HG03378 (cell line): ENCODE data around the gene CAV2.

Experiments used
- ATAC-seq: cut with Tn5 transposase; IDR thresholded peaks from one replicate; pipeline ENCODE4 v1.9.1; 2021; ENCODE audit warnings: mild to moderate bottlenecking, moderate library complexity; ENCODE audit not compliant: unreplicated experiment

Gene CAV2

DNA sequence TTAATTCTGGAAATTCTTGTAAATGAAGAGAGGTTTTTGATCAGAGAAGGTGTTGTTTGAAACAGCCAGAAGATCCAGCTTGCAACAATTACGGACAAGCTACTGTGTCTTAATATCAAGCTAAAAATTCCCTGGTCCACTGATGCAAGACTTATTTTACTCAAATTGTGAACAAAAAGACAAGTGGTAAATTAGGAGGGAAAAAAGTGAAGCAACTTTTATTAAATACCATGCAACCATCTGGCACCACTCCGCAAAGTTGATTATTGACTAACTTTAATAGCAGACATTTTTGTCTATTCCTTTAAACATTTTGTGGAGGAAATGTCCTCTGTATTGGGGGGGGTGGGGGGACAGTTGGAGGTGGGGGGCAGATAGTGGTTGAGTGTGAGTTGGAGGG is 5.1 kb upstream of the CAV2 start:
- no peak for ATAC-seq

DNA sequence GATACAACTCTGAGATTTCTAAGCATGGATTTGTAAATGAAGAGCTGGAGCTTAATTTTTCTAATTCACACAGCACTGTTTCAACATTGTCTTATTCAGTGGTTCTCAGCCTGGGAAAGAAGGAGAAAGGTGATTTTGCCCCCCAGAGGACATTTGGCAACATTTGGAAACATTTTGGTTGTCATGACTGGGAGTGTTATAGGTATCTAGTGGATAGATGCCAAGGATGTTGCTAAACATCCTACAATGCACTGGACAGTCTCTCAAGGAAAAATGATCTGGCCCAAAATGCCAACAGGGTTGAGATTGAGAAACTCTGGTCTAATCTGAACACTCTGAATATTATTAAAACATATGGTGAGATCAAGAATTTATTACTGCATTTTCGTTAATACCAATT is 3.8 kb upstream of the CAV2 start:
- no peak for ATAC-seq

DNA sequence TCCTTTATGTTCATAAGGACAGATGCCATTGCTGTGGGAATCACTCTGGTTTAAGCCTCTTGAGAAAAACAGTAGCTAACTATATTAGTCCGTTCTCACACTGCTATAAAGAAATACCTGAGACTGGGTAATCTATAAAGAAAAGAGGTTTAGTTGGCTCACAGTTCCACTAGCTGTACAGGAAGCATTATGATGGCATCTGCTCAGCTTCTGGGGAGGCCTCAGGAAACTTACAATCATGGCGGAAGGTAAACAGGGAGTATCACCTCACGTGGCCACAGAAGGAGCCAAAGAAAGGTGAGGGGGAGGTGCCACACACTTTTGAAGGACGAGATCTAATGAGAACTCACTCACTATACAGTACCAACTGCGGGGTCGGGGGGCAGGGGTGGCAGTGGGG is 2.9 kb upstream of the CAV2 start:
- no peak for ATAC-seq

DNA sequence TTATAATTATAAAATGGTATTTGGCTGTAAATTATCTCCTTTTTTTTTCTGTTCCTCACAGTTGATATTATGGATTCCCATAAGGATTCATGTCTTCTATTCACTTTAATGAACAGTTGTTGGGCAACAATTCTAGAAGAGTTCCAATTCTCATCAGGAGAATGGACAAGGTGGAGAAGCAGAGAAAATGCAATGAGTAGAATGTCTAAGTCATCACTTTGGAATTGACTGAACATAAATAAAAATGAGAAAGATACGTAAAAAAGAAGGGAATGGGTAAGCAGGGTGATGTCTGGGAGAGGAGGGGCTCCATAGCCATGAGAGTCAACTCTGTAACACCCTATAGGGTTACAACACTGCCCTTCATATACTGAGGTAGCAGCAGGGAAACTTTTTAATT is 1.8 kb upstream of the CAV2 start:
- no peak for ATAC-seq

DNA sequence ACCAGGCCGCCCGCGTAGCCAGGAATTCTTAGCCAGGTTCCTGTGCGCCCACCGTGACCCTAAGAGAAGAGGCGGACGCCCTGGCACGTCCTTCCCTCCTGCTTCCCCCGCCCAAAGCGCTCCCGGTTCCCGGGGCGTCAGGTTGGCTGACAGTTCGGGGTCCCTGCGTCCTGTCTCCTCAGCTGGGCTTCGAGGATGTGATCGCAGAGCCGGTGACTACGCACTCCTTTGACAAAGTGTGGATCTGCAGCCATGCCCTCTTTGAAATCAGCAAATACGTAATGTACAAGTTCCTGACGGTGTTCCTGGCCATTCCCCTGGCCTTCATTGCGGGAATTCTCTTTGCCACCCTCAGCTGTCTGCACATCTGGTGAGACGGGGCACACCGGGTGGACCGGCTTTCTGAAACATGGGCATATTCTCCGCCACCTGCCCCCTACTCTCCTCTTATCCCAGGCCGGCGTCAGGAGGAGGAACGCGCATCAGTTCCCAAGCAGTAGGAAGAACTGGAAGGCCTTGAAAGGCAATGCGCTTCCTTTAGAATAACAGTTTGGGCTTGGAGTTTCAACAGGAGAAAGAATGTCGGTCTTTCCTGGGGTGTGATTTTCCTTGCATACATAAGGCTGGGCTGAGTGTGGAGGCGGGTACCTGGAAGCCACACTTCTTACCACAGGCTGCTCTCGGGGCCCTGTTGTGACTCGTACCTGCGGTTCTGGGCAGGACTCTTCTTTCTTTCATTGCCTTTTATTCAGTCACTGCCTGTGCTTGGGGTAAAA is 728 bp downstream of the CAV2 start:
- peak; percentile 71 for ATAC-seq

DNA sequence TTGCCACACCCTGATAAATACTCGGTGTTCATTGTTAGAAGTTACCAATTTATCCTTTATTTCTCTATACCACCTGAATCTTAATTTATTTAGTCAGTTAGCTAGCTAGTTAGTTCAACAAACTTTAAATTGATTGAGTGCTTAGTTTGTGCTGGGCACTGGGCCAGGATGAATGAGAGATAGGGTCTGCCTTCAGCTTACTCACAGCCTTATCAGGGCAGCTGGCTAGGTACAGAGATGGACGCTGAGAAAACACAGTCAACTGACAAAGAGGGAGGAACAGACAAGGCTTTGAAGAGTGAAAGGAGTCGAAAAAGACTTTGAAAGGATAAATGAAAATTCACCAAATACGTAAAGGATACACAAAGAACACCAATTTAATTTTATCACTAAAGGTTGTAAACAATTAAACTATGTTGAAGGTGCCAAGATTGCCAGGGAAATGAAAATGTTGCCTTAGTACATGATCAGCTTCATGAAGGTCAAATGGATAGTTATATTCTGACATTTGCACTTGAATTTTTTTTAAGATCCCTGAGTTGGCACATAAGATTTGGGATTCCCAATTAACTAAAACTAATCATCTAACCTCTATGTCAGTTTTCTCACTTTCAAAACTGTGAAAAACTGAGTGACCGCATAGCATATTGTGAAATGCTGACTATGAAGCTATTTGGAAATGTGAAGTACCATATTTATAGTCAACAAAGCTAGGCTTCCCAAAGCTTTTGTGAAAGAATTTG is 2.1 kb downstream of the CAV2 start:
- ATAC-seq, result no peak

DNA sequence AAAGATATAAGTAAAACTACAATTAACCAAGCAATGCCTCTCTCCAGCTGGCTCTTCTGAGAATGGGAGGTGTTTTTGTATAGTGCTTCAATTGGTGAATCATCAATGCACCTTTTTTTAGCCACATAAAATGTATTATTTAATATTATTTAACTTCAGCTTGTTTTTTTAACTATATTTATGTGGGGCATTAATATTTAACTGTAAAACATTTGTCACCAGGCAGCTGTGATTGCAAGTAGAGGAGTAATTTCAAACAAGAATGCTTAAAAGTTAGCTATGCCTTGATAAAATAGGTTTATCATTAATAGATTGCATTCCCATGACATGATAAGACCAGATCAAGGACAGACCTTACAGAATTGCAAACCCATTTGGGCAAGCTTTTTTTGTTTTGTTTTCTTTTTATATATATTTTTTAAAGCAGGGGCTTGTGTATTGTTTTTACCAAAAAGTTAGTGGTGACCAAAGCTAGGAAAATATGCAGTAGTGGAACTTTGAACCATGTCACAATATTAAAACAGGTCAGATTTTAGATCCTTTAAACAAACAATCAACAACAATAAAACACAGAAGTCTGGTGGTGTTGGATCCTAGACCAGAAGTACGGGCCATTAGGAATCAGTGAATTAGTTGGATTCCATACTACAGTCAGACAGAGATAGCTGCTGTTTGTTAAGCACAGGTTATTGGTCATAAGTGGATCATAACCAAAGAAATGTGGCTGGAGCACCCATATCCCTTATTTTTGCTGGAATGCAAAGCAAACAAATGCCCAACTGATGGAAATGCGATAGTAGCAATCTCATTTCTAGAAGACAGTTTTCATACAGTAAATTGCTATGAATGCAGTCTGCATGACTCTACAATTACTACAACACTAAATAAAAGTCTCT is 2.9 kb downstream of the CAV2 start:
- no peak for ATAC-seq

DNA sequence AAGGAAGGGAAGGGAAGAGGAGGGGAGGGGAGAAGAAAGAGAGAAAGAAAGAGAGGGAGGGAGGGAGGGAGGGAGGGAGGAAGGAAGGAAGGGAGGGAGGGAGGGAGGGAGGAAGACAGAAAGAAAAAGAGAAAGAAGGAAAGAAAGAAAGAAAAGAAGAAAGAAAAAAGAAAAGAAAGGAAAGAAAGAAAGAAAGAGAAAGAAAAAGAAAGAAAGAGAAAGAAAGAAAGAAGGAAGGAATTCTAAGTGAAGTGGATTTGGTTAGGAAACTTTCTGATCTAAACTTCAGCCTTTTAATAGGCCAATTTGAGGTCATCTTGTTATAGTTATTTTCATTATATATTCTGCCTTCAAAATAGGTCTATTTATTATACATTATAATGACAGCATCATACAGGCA is 4.3 kb downstream of the CAV2 start:
- no peak for ATAC-seq

DNA sequence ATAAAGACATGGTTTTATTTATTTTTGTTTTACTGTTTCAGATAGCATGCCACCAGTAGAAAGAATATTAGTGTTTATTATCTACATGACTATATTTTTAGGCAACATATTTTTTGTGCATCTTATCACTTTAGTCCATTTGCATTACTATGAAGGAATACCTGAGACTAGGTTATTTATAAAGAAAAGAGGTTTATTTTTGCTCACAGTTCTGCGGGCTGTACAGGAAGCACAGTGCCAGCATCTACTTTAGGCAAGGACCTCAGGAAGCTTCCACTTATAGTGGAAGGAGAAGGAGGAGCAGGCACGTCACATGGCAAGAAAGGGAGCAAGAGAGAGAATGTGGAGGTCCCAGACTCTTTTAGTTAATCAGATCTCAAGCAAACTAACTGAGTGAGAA is 5.7 kb downstream of the CAV2 start:
- no peak for ATAC-seq

DNA sequence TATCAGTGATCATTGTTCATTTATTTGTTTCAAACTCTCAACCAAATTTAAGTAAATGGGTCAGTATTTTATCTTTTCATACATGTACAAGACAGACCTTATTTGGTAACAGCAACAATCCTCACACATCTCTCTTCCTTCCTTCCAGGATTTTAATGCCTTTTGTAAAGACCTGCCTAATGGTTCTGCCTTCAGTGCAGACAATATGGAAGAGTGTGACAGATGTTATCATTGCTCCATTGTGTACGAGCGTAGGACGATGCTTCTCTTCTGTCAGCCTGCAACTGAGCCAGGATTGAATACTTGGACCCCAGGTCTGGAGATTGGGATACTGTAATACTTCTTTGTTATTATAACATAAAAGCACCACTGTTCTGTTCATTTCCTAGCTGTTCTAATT is 6.3 kb downstream of the CAV2 start:
- ATAC-seq, result no peak

DNA sequence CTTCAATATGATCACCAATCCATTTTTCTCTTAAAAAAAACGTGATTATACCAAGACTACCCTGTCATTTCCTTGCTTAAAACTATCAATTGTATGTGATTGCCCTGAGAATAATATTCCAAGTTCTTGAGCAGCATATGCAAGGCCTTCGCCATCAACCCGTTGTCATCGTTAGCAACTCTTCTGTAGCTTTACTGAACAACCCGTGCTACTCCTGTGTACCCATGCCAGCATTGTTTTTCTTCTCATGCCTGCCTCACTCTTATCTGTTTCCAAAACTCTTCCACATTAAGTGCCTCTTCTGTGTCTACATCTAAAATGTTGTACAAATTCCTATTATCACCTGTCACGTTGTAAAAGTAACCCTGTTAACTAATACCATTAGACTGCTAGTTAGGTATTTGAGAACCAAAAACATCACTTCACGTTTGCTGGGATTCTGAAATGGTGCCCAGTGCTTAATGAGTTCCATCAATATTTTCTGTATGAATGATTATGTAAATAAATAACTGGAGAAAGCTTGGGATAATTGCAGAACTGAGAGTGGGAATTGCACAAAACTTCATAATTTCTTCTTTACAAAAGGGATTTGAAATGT is 10.5 kb downstream of the CAV2 start:
- no peak for ATAC-seq

DNA sequence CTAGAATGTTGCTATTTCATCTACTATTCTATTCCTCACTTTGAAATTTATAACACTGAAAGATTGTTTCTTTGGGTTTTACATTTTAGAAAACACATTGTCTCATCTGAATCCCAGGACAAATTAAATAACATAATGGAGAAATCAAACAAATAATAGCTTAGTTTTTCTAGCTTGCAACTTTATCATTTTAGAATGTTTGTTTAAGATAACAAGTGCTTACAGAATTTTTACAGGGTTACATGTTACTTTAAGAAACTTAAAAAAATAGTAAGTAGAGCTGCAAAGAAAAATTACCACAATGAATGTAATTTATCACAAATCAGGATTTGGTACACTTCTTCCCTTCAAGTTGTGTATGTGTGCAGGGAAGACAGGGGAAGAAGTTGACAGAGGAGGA is 11.3 kb downstream of the CAV2 start:
- ATAC-seq, result no peak

DNA sequence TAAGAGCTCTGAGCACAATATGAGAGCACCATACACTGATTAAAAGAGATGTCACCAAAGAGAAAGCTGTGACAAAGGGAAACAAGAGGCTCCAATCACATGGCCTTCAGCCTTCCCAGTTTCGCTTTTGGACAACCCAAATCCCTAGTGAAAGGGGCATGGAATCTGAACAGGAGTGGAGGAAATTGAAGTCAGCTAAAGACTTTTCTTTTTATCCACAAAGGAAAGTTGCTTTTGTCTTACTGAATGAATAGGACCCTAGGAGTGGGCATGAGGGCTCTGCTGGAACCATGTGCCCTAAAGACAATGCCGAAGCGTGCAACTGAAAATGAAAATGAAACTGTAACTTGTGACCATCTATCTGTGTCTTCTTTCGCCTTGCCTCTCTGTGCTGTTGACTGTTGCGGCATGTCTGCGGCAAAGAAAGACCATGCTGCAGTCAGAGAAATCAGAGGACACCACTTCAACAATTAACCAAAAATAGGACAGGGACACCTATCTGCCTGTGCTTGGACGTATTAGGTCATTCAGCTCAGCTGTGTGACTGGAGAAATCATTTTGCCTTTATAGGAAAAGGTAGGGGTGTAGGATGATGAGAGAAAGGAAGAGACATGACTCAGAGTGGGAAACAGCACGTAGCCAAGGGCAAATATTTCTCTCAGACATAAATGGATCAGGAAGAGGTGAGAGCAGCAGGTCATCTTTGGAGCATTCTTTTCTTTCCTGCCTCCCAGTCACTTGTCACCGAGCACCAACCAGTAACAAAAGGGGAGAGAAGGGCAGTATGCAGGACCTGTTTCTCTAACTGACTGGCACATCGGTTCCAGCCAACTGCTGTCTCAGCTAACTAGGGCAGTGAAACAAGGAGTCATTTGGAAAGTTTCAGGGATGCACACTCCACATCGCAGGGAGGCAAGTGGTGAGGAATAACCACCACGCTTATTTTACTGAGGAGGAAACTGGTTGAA is 12.3 kb downstream of the CAV2 start:
- ATAC-seq, result peak; percentile 99

DNA sequence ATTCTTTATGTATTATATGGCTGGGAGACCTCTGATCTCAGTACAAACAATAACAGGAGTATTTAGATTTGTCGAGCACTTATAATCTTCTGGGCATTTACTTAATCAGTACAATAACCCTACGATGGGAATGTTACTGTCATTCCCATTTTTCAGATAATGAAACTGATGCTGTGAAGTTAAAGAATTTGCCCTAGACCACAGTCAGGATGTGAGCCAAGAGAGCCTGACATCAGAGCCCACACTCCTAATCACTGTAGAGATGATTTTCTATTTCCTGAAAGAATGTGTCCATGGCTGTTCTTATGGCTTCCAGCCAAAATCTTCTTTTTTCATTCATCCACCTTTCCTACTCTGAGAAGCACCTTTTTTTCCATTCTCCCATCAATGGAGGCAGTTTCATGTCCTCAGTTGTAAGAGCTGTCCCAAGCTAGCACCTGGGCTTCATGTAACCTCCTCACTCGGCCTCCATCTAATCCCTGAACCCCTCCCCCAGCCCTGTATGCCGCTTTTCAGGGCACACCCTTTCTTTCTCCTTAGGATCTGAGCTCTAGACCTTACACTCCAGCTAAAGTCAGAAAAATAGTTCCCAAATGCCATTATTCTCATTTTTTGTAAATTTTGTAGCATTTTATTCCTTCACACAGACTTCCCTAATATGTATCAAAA is 13.1 kb downstream of the CAV2 start:
- no peak for ATAC-seq

DNA sequence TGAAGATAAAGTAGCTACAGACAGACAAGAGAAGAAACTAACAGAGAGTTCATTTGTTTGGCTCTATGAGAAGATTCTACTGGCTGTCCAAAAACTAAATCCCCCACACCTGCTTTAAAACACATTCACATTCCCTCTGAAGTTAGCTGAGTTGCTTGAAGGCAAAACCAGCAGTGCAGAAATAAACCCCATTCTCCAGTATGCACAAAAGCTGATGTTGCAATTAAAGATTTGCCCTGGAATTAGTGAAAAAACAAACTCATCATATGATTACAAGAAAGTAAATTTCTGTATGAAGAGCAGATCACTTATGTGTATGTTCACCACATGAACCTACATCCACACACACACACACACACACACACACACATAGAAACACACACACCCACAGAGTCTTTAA is 16.0 kb downstream of the CAV2 start:
- ATAC-seq, result no peak

DNA sequence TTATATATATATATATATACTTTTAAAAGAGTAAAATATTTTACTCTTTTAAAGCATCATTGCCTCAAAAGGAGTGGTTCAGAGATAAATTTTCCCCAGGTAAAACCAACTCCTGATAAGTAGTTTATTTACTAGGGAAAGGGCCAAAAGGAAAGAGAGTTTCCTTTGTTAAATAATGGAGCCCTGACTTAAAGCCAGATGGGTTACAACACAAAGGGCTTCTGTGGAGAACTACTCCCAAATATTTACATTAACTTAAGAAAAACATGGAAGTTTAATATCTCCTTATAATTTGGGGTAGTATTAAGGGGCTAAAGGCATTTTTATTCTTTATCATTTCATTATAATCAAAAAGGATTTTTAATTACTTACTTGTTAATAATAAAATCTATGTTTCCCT is 16.8 kb downstream of the CAV2 start:
- no peak for ATAC-seq

DNA sequence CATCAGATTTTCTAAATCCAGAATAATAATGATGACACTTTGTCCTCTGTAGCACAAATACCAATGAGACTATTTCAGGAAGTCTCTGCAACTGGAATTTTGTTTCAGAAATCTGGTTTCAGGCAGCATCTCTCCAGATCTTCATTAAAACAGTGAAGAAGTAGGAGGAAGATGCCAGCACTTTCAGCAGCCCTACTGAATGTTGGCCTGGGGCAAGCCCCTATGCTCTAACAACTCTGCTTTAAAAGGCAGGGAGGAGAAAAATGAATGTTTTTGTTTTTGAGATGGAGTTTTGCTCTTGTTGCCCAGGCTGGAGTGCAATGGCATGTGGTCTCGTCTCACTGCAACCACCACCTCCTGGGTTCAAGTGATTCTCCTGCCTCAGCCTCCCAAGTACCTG is 18.1 kb downstream of the CAV2 start:
- no peak for ATAC-seq

DNA sequence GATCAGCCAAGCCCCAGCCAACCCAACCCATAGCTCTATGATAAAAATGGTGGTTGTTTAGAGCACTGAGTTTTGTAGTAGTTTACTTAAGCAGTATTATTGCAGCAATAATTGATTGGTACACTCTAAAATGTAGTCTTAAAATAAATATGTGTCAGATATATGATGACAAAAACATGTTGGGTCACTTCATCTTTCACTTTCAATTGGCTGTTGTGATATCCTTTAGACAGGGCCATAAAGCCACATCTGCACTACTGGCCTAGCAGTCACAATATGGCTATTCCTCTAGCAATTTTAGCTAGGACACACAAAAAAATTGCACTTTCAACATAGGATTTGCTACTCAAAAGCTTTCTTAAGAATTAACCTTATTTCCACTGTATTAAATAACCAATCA is 19.4 kb downstream of the CAV2 start:
- no peak for ATAC-seq

DNA sequence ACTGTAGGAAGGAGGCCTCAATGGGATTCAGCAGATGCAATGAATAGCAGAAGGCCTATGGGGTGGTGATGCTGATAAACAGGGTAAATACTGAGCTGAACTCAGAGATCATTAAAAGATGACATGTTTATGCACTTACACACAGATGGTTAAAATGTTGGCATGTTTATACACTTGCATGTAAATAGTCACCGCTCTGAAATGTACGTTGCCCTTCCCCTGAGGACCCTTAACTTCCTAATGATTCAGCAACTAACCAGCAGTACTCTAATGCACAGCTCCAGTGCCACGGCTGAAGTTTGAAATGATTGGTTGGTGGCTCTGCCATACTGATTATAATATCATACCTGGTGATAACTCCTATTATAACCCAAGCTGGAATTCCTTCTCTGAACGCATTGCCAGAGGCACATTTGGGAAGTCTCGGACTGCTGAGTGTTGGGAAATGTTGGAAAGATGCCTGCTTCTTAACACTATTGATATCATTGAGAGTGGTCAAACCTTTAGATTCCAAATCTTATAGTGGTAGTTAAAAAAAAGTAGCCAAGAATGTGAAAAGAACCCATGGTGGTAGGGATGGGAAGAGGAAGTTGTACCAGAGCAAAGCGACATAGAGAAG is 21.6 kb downstream of the CAV2 start:
- ATAC-seq, result no peak
